Measurements from ENCODE around the gene SPATA7.

DNA sequence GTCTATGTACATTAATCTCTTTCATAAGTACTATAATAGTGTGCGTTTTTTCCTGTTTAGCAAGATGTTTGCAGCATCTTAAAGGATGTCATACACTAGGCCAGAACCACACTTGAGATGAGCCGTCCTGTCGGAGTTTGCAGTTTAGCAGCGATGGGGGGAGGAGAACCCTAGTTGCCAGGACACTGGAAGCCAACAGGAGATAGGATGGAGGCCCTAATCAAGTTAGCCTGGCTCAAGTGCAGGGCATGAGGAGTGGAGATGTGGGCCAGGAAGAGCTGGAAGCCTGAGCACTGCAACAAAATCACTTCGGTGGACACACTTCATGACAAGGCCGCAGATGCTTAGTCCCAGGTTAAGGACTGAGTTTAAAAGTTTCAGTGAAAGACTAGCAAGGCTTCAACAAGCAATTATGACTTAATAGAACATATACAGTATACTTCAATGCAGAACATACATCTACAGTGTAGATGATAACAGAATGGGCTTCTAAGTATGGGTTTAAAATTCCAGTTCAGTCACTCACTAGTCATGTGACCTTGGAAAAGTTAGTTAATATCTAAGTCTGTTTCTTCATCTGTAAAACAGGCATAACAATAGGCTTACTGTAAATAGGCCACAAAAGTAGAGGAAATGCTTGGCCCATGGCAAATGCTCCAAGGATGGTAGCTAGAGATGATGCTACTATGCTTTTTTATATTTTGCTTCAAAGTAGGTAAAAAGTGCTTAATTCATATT, 92.2 kb downstream of the SPATA7 start:
- TF ChIP-seq, protein P1, sequence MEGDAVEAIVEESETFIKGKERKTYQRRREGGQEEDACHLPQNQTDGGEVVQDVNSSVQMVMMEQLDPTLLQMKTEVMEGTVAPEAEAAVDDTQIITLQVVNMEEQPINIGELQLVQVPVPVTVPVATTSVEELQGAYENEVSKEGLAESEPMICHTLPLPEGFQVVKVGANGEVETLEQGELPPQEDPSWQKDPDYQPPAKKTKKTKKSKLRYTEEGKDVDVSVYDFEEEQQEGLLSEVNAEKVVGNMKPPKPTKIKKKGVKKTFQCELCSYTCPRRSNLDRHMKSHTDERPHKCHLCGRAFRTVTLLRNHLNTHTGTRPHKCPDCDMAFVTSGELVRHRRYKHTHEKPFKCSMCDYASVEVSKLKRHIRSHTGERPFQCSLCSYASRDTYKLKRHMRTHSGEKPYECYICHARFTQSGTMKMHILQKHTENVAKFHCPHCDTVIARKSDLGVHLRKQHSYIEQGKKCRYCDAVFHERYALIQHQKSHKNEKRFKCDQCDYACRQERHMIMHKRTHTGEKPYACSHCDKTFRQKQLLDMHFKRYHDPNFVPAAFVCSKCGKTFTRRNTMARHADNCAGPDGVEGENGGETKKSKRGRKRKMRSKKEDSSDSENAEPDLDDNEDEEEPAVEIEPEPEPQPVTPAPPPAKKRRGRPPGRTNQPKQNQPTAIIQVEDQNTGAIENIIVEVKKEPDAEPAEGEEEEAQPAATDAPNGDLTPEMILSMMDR (IDR thresholded peaks at IDR 0.05): no peak
- TF ChIP-seq RCOR1 (IDR thresholded peaks at IDR 0.05; ENCODE audit: low read depth, low read length) (no peak), POLR2A (IDR thresholded peaks at IDR 0.05; ENCODE audit: low read length) (no peak), FOSB (CRISPR knock-in tag; IDR thresholded peaks at IDR 0.05) (no peak), EP300 (IDR thresholded peaks at IDR 0.05) (no peak), MAX (IDR thresholded peaks at IDR 0.05) (no peak), BHLHE40 (IDR thresholded peaks at IDR 0.05; ENCODE audit: low read depth, low read length) (no peak), KDM5A (IDR thresholded peaks at IDR 0.05) (no peak), CBX8 (IDR thresholded peaks at IDR 0.05) (no peak), RAD21 (conservative IDR thresholded peaks at IDR 0.05 in 1 of 2, IDR thresholded peaks at IDR 0.05 in 1 of 2) (no peak)
- TF ChIP-seq, protein P2, sequence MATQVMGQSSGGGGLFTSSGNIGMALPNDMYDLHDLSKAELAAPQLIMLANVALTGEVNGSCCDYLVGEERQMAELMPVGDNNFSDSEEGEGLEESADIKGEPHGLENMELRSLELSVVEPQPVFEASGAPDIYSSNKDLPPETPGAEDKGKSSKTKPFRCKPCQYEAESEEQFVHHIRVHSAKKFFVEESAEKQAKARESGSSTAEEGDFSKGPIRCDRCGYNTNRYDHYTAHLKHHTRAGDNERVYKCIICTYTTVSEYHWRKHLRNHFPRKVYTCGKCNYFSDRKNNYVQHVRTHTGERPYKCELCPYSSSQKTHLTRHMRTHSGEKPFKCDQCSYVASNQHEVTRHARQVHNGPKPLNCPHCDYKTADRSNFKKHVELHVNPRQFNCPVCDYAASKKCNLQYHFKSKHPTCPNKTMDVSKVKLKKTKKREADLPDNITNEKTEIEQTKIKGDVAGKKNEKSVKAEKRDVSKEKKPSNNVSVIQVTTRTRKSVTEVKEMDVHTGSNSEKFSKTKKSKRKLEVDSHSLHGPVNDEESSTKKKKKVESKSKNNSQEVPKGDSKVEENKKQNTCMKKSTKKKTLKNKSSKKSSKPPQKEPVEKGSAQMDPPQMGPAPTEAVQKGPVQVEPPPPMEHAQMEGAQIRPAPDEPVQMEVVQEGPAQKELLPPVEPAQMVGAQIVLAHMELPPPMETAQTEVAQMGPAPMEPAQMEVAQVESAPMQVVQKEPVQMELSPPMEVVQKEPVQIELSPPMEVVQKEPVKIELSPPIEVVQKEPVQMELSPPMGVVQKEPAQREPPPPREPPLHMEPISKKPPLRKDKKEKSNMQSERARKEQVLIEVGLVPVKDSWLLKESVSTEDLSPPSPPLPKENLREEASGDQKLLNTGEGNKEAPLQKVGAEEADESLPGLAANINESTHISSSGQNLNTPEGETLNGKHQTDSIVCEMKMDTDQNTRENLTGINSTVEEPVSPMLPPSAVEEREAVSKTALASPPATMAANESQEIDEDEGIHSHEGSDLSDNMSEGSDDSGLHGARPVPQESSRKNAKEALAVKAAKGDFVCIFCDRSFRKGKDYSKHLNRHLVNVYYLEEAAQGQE (IDR thresholded peaks at IDR 0.05): no peak
- TF ChIP-seq, protein P3, sequence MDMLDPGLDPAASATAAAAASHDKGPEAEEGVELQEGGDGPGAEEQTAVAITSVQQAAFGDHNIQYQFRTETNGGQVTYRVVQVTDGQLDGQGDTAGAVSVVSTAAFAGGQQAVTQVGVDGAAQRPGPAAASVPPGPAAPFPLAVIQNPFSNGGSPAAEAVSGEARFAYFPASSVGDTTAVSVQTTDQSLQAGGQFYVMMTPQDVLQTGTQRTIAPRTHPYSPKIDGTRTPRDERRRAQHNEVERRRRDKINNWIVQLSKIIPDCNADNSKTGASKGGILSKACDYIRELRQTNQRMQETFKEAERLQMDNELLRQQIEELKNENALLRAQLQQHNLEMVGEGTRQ (IDR thresholded peaks at IDR 0.05): no peak

Measured in A549 (cell line).